Measurements from ENCODE around the gene MRPL51. TPM values are rescaled to one million over a fixed set of nuclear protein-coding genes. Genes with fewer than 3 reads are reported as not detected.

The MRPL51 gene
- total and polyA plus RNA-seq, 2 donors (not counting 3 experiments of a cell fraction or from before 2014, with no cell fraction given) = 147 to 273 TPM

DNA sequence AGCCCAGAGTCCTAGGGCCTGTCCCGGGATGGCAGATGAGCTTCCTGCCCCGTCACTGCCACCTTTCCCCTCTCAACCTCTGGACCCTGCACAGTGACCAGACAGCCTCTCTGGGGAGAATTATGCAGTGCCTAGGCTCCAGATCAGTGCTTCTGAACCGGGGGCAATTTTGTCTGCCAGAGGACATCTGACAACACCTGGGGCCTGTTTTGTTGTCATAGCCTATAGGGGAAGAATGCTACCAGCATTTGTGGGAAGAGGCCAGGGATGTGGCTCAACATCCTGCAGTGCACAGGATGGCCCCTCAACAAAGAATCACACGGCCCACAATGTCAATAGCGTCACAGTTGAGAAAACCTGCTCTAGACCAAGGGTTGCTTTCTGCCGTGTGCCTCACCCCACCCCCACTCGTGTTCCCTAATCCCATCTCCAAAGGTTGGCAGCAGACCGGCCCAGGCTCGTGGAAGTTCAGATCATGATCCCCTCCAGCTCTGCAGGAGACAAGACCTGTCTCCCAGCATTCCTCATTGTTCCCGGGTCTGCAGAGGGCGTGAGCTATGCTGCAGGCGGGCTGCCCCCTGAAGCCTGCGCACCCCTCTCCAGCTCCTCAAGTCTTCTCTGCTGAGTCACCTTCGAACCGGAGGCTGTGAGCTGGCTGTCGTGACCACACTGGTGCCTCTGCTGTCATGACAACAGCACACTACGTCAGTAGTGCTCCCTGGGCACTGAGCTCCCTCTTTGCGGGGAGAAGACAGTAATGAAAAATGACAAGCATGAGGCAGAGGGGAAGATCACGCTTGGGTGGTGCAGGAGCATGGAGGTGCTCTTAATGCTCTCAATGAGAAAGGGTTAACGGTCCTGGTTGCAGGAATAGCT lies 39.2 kb upstream of the MRPL51 start:
- Histone ChIP-seq H3K4me3 (replicated peaks in 1 of 3; ENCODE audit: insufficient read depth in 1 of 3, low read depth in 1 of 3, low read length in 3 of 3) (no peak overlapping the region), H3K36me3 (ENCODE audit: control insufficient read depth in 2 of 2, extremely low read depth in 1 of 2, insufficient read depth in 2 of 2, low read length in 2 of 2) (peaks cover 26 to 35% of the 10 kb centered on the region in 2 experiments), H3K27ac (ENCODE audit: insufficient read depth, low read depth, low read length) (peak overlapping the region; percentile 73), H3K9me3 (replicated peaks; ENCODE audit: control insufficient read depth, insufficient read depth, low read length) (no peaks in the 10 kb centered on the region), H3K79me2 (ENCODE audit: control insufficient read depth, insufficient read depth, low read length) (peaks cover 30% of the 10 kb centered on the region), H3K4me1 (ENCODE audit: control insufficient read depth, extremely low read depth, insufficient read depth, low read length) (peaks cover 31% of the 10 kb centered on the region), H3K4me2 (ENCODE audit: insufficient read depth, low read length) (peak overlapping the region; percentile 57), H3K27me3 (ENCODE audit: control insufficient read depth in 2 of 2, insufficient read depth in 2 of 2, low read length in 2 of 2) (no peaks in the 10 kb centered on the region), H4K20me1 (replicated peaks; ENCODE audit: control insufficient read depth, extremely low read depth, insufficient read depth, low read length) (no peaks in the 10 kb centered on the region), H3K9me1 (replicated peaks; ENCODE audit: control insufficient read depth, extremely low read depth, insufficient read depth, low read length) (no peaks in the 10 kb centered on the region), H3K9ac (replicated peaks; ENCODE audit: extremely low read depth, insufficient read depth, low read length) (peak overlapping the region; percentile 96), H2AFZ (ENCODE audit: low read depth, low read length) (no peak overlapping the region)
- dilution Hi-C loops (cut with MboI; ENCODE audit: extremely low pct_ligation_motif_present, low sequenced_read_pairs) = no loop called here
- intact Hi-C loops (cut with micrococcal nuclease) = loop anchor here (1.0 kb wide), 1 partner anchor 109 kb away; no protein-coding TSS in a partner anchor
- no TSS peak for BruUV-seq (replicated peaks)
- ChIA-PET CTCF (interaction anchor here (0.6 to 1.4 kb wide), 13 partner anchors 9 to 209 kb away, joined by 3 to 6 read pairs (median 3); no protein-coding TSS in a partner anchor), POLR2A (interaction anchor here (1.0 to 1.3 kb wide), 5 partner anchors 15 to 196 kb away, joined by 3 to 7 read pairs (median 4); partner anchors contain the start of genes MRPL51 and VAMP1)
- TF ChIP-seq POLR2AphosphoS5 (IDR thresholded peaks at IDR 0.05; ENCODE audit: insufficient read depth, low read depth, low read length) (peak; percentile 43), JUN (IDR thresholded peaks at IDR 0.05; ENCODE audit: borderline replicate concordance, insufficient read depth, insufficient read length, low read depth) (peak; percentile 24), GATA2 (IDR thresholded peaks at IDR 0.05; ENCODE audit: insufficient read depth, insufficient read length, low read depth, low read length) (no peak), FOS (IDR thresholded peaks at IDR 0.05; ENCODE audit: borderline replicate concordance, insufficient read depth, low read length) (peak; percentile 88), POLR2A (IDR thresholded peaks at IDR 0.05; ENCODE audit: low read depth, low read length) (no peak), MYC (IDR thresholded peaks at IDR 0.05; ENCODE audit: low read depth, low read length) (no peak), EZH2 (IDR thresholded peaks at IDR 0.05; ENCODE audit: borderline replicate concordance, low read depth, low read length, severe bottlenecking) (no peak)
- TF ChIP-seq, protein P1, sequence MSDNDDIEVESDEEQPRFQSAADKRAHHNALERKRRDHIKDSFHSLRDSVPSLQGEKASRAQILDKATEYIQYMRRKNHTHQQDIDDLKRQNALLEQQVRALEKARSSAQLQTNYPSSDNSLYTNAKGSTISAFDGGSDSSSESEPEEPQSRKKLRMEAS (IDR thresholded peaks at IDR 0.05; ENCODE audit: insufficient read depth, insufficient read length) = no peak
- peak; percentile 86 for FAIRE-seq
- peak; percentile 90 for DNase-seq (ENCODE audit: low read depth, low spot score)

All from endothelial cell of umbilical vein (primary cell).